Tibial nerve (tissue), 4 donors: ENCODE results near the gene NACA. TPM values are rescaled to one million over a fixed set of nuclear protein-coding genes. Genes with fewer than 3 reads are reported as not detected.

Source experiments
- DNase-seq, 2 donors: peaks; one replicate each; pipeline ENCODE4 v3.0.0-alpha.2; 2019; ENCODE audit warnings: low spot score in 2 of 2
- H3K27ac ChIP-seq, 4 donors: fragments of 200-600 bp; sonication (generic) in 3 of 4; one replicate each; pipeline ENCODE4 v1.5.1; 2017 to 2019; ENCODE audit warnings: mild to moderate bottlenecking in 1 of 4
- H3K27me3 ChIP-seq, 2 donors: fragments of 200-600 bp; sonication (generic) in 1 of 2; one replicate each; pipeline versions ENCODE4 v1.5.1 to v1.6.0; 2017 to 2019
- H3K36me3 ChIP-seq, 3 donors: fragments of 200-600 bp; sonication (generic); one replicate each; pipeline ENCODE4 v1.5.1; 2018 to 2019
- H3K4me1 ChIP-seq, 4 donors: fragments of 200-600 bp; sonication (generic) in 3 of 4; one replicate each; pipeline ENCODE4 v1.5.1; 2017 to 2019
- H3K4me3 ChIP-seq, 4 donors: fragments of 200-600 bp; sonication (generic) in 3 of 4; one replicate each; pipeline ENCODE4 v1.5.1; 2017 to 2019; ENCODE audit warnings: mild to moderate bottlenecking in 1 of 4, moderate library complexity in 1 of 4
- H3K9me3 ChIP-seq, 4 donors: fragments of 200-600 bp; sonication (generic) in 3 of 4; one replicate each; pipeline ENCODE4 v1.5.1; 2017 to 2019
- CTCF ChIP-seq, 5 experiments: fragments of 200-600 bp in 3 of 5; fragments of 450-650 bp in 2 of 5; sonication (generic) in 3 of 5; IDR thresholded peaks; one replicate each; pipeline ENCODE4 v1.5.1; 2016 to 2019; ENCODE audit warnings: antibody characterized with exemption in 5 of 5, mild to moderate bottlenecking in 3 of 5, moderate library complexity in 2 of 5
- EP300 ChIP-seq, 2 donors: sonication (generic); formaldehyde crosslinking; IDR thresholded peaks; one replicate each; pipeline ENCODE4 v1.6.1; 2017; ENCODE audit warnings: antibody characterized with exemption in 2 of 2, mild to moderate bottlenecking in 1 of 2
- POLR2A ChIP-seq, 2 donors: fragments of 450-650 bp; IDR thresholded peaks; one replicate each; pipeline ENCODE4 v1.6.1; 2017; ENCODE audit warnings: antibody characterized with exemption in 2 of 2, mild to moderate bottlenecking in 2 of 2, moderate library complexity in 2 of 2
- WGBS, 2 donors: methylation state at CpG; one replicate each; pipeline ENCODE4 v1.1.5; 2018; 5-methylcytosine and 5-hydroxymethylcytosine counted together
- total RNA-seq, 4 donors: library from RNA; depleted of rRNA; stranded (reverse); fragments of >200 nt; gene quantifications; one replicate each; pipeline ENCODE4 v1.1.0, GENCODE V29; 2016

Gene NACA
- total RNA-seq, 4 donors from 2014 or later, result 829 to 1,085 (median 948) TPM

- DNase-seq, result no peak
- Histone ChIP-seq H3K4me1 (peaks cover 0 to 77% (median 15%) of the 10 kb centered on the region in 4 donors), H3K36me3 (peaks cover 0 to 13% (median 0%) of the 10 kb centered on the region in 3 donors), H3K27me3 (no peaks in the 10 kb centered on the region), H3K4me3 (no peak overlapping the region), H3K27ac (no peak overlapping the region), H3K9me3 (no peaks in the 10 kb centered on the region)
- 56 to 74% methylated on average over 2 of the region's 2 CpGs for WGBS, 2 donors
- TF ChIP-seq POLR2A (IDR thresholded peaks at IDR 0.05), result no peak
- no peak for TF ChIP-seq EP300 (IDR thresholded peaks at IDR 0.05)
- no peak for TF ChIP-seq CTCF (IDR thresholded peaks at IDR 0.05)
These were observed 46.2 kb downstream of the NACA start for GRCh38 chr12:56678852-56679251.

- Histone ChIP-seq H3K4me3 (no peak overlapping the region), H3K27ac (no peak overlapping the region), H3K9me3 (no peaks in the 10 kb centered on the region), H3K4me1 (peaks cover 0 to 72% (median 18%) of the 10 kb centered on the region in 4 donors), H3K27me3 (no peaks in the 10 kb centered on the region), H3K36me3 (peaks cover 0 to 15% (median 0%) of the 10 kb centered on the region in 3 donors)
- DNase-seq, result no peak
- WGBS, 2 donors, result 69 to 89% methylated on average over 1 of the region's 1 CpG
- TF ChIP-seq EP300 (IDR thresholded peaks at IDR 0.05) (no peak), POLR2A (IDR thresholded peaks at IDR 0.05) (no peak)
These were observed 47.4 kb downstream of the NACA start for GRCh38 chr12:56677680-56678079.

- Histone ChIP-seq H3K27me3 (no peaks in the 10 kb centered on the region), H3K4me3 (no peak overlapping the region), H3K36me3 (peaks cover 0 to 20% (median 0%) of the 10 kb centered on the region in 3 donors), H3K4me1 (peaks cover 0 to 72% (median 17%) of the 10 kb centered on the region in 4 donors), H3K9me3 (no peaks in the 10 kb centered on the region), H3K27ac (no peak overlapping the region)
- TF ChIP-seq CTCF (IDR thresholded peaks at IDR 0.05) (no peak), POLR2A (IDR thresholded peaks at IDR 0.05) (no peak), EP300 (IDR thresholded peaks at IDR 0.05) (no peak)
- no peak for DNase-seq
- WGBS, 2 donors, result 75 to 82% methylated on average over 11 of the region's 11 CpGs
These were observed 48.1 kb downstream of the NACA start for GRCh38 chr12:56676851-56677580.

GRCh38 chr12:56671608-56672007, 53.5 kb downstream of the NACA start:
- 74 to 79% methylated on average over 2 of the region's 2 CpGs for WGBS, 2 donors
- Histone ChIP-seq H3K9me3 (no peaks in the 10 kb centered on the region), H3K36me3 (peaks cover 10 to 60% (median 24%) of the 10 kb centered on the region in 3 donors), H3K4me1 (peaks cover 0 to 37% (median 4%) of the 10 kb centered on the region in 4 donors), H3K27ac (no peak overlapping the region), H3K27me3 (no peaks in the 10 kb centered on the region), H3K4me3 (no peak overlapping the region)
- no peak for TF ChIP-seq POLR2A (IDR thresholded peaks at IDR 0.05)
- no peak for TF ChIP-seq CTCF (IDR thresholded peaks at IDR 0.05)
- TF ChIP-seq EP300 (IDR thresholded peaks at IDR 0.05), result no peak
- no peak for DNase-seq

GRCh38 chr12:56670836-56671235, 54.3 kb downstream of the NACA start:
- H3K36me3 ChIP-seq, result peaks cover 10 to 68% (median 24%) of the 10 kb centered on the region in 3 donors
- WGBS, 2 donors, result 87 to 95% methylated on average over 4 of the region's 4 CpGs

More at GRCh38 chr12:56670836-56671235, 54.3 kb downstream of the NACA start:
- no peak overlapping the region for H3K27ac ChIP-seq
- H3K4me1 ChIP-seq, result peaks cover 0 to 32% (median 4%) of the 10 kb centered on the region in 4 donors
- no peaks in the 10 kb centered on the region for H3K9me3 ChIP-seq
- no peaks in the 10 kb centered on the region for H3K27me3 ChIP-seq
- no peak for DNase-seq
- TF ChIP-seq CTCF (IDR thresholded peaks at IDR 0.05) (no peak), EP300 (IDR thresholded peaks at IDR 0.05) (no peak), POLR2A (IDR thresholded peaks at IDR 0.05) (no peak)
- no peak overlapping the region for H3K4me3 ChIP-seq
